G401 (cell line): ENCODE data around the gene CLCN1. TPM values are rescaled to one million over a fixed set of nuclear protein-coding genes. Genes with fewer than 3 reads are reported as not detected.

Experiments
- DNase-seq: peaks from one replicate; pipeline ENCODE4 v3.0.0-alpha.2; 2015; ENCODE audit warnings: low spot score
- in situ Hi-C: cut with HindIII; loops from 2 replicates; pipeline ENCODE4 v1.10.0; 2016; ENCODE audit warnings: low sequenced_read_pairs, mixed read lengths
- total RNA-seq: library from RNA; depleted of rRNA; stranded (reverse); fragments of >200 nt; shearing (Covaris generic); gene quantifications from 2 replicates; pipeline ENCODE4 v1.2.3, GENCODE V29; 2014

Gene CLCN1
- total RNA-seq, 1 experiment from 2014 or later = not detected

DNA sequence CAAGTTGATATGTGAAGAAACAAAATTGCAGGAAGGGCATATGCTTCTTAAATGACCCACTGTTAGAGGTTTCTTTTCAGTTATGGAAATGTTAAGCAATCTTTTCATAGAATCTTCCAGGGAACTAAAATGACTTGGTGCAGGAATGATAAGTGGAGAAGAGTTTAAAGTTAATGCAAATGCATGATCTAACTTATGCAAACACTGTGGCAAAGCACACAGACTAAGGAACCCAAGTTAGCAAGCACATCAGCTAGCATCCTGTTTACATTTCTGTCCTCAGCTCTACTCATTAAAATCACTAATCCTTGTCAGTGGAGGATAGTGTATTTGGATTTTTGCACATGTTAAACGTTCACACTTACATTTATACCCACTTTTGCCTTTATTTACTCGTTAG is 9.3 kb downstream of the CLCN1 start:
- DNase-seq = no peak
- in situ Hi-C loops = no loop called here

DNA sequence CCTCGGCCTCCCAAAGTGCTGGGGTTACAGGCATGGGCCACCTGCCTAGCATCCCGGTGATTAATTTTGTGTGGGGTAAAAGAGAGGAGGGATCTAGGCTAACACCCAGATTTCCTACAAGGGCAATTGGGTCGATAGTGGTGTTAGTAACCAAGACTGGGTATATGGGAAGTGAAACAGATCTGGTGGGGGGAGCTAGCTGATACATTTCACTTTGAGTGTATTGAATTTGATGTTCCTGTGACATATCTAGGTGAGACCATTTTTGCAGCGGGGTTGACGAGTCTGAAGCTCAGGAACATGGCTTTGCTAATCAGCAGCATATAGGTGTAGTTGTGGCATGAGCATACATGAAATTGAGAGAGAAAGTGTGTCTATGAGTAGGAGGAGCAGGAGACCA is 12.0 kb downstream of the CLCN1 start:
- DNase-seq = no peak
- in situ Hi-C loops = no loop called here

DNA sequence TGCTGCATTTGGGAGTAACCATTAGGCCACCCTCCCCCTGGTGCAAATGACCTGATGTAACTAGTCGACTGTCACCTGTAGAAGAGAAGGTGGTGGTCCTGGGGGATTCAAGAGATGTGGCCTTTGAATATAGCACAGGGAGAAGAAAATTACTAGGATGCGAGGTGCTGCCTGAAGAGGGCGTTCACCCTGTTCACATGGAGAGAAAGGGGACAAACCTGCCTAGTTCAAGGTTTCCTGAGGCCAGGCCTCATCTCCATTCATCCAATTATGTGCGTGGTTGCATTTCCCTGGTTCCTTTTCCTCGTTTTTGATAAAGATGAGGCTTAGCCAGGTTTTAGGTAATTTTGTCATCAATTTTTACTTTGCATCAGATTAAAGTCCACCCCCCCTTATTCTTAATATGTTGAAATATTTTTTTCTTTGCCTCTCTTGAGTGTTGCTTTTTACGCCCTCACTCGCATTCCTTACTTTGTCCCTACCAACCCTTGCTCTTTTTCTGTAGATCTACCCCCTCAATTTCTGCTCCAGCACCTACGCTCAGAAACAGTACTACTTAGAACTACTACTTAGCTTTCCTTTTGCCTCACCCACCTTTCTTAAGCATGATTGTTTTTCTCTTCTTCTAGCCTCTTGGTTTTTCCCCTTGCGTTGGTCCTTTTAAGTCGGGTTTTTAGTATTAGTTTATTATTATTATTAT is 13.7 kb downstream of the CLCN1 start:
- in situ Hi-C loops = no loop called here
- DNase-seq = no peak

DNA sequence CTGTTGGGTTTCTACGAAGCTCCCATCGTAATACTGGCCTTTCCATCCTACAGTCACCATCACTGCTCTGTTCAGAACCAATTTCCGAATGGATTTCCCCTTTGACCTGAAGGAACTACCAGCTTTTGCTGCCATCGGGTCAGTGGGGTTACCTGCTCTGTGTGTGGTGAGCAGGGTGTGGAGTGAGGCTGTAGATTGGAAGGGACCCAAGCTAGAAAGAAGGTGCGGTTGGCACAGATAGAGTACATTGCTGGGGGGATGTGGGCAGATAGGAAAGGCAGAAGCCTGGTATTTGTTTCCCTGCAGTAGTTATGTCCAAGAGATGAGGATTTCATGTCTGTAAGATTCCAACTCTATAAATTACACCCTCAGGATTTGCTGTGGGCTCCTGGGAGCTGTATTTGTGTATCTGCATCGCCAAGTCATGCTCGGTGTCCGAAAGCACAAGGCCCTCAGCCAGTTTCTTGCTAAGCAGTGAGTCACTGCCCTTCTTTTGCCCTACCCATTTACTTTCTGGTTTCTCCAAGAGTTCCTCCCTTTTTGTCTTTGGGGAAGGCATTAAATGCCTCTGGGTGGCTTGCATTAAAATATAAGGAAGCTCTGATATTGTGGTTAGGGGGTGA is 15.4 kb downstream of the CLCN1 start:
- no peak for DNase-seq
- in situ Hi-C loops = no loop called here

DNA sequence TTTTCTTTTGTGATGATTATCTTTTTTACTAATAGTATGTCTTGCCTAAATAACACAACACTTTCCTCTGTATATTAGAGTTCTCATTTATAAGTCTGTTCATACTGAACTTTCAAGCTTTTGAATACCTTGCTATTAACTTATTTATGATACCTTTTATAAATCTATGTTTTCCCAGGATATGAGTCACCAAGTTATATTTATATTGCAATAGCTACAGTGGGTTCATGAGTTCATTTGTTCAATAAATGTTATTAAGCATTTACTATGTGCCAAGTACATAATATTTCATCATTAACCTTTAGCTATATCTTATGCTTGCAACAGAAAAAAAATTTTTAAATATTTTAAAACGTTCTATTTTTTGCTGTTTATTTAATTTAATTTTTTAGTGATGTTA is 18.3 kb downstream of the CLCN1 start:
- DNase-seq = no peak
- in situ Hi-C loops = no loop called here

DNA sequence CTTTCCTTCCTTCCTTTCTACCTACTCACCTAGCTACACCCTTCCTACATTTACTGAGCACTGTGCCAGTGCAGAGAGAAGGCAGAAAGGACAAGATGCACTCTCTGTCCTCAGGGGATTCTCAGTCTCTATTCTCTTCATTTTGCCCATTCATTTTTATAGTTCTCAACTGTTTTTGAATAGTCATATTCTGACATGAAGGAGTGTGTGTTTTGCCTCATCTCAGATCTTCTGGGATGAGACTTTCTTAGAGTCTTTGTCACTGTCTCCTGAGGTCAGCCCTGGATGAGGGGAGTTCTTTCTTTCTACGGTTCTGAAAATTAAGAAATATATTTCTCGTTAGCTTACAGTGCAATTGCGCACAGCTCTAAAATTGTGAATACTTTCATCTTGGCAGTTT is 21.3 kb downstream of the CLCN1 start:
- in situ Hi-C loops = no loop called here
- DNase-seq = no peak

DNA sequence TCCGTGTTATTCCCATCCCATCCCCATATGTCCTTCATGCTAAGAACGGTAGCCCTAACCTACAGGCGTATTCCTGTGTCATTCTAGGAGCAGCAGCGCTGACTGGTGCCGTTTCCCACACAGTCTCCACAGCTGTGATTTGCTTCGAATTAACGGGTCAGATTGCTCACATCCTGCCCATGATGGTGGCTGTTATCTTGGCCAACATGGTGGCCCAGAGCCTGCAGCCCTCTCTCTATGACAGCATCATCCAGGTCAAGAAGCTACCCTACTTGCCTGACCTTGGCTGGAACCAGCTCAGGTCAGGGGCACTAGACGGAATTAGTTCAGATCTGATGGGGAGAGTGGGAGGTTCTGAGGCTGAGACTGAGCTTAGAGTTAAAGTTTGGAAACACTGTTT is 25.9 kb downstream of the CLCN1 start:
- in situ Hi-C loops = no loop called here
- no peak for DNase-seq

DNA sequence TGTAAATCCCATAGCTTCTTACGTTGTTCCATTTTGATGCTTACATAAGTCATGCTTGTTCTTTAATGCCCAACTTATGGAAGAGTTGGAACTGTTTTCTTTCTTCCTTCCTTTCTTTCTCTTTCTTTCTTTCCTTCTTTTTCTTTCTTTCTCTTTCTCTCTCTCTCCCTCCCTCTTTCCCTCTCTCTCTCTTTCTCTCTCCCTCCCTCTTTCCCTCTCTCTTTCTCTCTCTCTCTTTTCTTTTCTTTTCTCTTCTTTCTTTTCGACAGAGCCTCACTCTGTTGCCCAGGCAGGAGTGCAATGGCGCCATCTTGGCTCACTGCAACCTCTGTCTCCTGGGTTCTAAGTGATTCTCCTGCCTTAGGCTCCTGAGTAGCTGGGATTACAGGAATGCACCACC is 27.7 kb downstream of the CLCN1 start:
- in situ Hi-C loops = no loop called here
- DNase-seq = no peak

DNA sequence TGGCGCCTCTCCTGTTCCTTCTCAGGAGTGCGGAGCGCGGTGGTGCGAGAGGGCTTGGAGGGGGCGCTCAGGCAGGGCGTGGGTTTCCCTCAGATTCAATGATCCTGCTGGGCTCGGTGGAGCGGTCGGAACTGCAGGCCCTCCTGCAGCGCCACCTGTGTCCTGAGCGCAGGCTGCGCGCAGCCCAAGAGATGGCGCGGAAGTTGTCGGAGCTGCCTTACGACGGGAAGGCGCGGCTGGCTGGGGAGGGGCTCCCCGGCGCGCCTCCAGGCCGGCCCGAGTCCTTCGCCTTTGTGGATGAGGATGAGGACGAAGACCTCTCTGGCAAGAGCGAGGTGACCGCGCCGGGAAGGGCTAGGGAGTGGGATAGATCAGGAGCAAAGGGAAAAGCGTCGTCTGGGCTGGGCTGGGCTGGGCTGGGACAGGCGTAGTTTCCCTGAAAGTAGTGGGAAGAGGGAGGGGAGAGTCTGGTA is 29.6 kb downstream of the CLCN1 start:
- peak; percentile 29 for DNase-seq
- in situ Hi-C loops = no loop called here

DNA sequence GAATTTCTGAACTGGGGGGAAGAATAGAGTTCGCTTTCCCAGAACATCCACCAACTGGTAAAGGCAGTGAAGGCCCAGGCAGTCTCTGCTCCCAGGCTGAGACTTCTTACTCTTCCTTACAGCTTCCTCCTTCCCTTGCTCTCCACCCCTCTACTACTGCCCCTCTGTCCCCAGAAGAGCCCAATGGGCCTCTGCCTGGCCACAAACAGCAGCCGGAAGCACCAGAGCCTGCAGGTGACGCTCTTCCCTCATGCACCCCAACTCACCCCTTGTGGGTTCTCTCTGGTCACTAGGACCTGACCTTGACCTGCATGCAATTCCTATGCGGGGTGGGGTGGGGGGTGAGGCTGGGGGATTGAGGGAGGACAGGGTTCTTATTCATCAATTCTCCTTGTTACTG is 30.1 kb downstream of the CLCN1 start:
- in situ Hi-C loops = no loop called here
- DNase-seq = no peak

DNA sequence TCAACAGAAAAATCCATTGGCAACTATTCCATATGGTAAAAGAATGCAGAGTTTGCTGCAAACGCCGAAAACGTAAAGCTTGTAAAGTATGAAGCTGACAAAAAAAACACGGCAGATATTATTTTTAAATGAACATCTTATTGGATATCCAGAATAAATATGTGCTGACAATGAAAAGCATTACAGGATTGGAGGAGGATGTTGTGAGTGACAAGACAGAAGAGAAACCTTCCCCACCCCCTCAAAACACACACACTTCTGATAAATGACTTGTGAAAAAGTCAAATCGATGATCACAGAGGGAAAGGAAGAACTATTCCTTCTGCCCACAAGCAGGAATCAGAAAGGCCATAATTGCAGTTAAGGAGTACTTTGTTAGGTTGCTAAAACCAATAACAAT is 32.0 kb downstream of the CLCN1 start:
- in situ Hi-C loops = no loop called here
- DNase-seq = no peak

DNA sequence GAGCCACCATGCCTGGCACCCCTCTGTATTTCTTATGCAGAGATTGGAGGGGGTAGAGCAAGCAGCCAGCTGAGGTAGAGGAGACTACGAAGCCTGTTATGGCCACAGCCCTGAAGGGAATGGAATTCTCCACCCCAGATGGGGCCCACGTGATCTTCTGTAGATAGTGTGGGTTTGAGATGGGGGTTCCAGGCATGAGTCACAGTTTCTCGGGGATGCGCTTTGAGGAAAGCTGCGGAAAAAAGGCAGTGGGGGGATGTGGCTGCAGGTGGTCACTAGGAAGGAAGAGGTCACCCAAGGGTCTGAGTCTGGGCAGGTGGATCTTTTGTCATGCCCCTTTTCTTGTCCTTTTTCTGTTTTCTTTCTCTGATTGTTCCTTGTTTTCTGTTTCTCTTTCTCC is 35.1 kb downstream of the CLCN1 start:
- in situ Hi-C loops = no loop called here
- no peak for DNase-seq

DNA sequence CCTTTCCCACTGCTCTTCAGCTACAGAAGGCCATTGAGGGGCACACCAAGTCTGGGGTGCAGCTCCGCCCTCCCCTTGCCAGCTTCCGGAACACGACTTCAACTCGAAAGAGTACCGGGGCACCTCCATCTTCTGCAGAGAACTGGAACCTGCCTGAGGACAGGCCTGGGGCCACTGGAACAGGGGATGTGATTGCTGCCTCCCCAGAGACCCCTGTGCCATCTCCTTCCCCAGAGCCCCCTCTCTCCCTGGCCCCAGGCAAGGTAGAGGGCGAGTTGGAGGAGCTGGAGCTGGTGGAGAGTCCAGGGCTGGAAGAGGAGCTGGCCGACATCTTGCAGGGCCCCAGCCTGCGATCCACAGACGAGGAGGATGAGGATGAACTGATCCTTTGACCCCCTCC is 35.7 kb downstream of the CLCN1 start:
- no peak for DNase-seq
- in situ Hi-C loops = no loop called here

DNA sequence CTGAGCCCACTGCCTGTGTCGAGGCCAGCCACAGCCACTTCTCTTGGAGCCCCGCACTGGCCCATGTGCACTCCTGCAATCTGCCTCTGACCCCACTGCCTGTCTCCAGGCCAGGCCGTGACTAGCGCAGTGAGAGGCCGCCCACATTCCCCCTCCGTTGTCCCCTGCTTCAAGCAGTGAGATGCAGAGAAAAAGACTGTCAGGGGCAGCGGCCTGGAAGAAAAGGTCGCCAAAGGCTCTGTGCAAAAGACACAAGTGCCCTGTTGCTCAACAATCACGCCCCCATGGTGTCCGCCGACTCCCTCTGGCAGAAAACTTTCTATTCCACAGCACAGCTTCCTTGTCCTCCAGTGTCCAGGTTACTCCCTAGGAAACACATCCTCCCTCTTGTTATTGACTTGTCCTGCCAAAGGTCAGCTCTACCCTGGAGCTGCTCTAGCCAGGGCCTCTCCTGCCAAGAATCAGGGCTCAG is 36.7 kb downstream of the CLCN1 start:
- DNase-seq = no peak
- in situ Hi-C loops = no loop called here

DNA sequence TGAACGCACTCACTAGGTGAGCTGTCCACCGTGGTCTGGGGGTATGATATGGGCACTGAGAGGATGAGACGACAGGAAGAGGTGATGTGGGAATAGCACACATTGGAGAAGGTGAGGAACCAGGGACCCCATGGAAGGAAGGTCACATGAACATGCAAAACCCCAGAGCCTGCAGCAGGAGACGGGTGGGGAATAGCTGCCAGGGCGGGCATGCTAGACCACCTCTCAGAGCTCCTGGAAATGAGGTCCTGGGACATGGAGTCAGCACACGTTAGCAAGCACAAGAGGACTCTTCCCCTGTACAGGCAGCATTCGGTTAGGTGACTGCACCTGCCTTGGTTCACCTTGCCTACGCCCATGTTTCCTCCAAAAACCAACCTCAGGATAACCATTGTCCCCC is 38.5 kb downstream of the CLCN1 start:
- in situ Hi-C loops = no loop called here
- no peak for DNase-seq

DNA sequence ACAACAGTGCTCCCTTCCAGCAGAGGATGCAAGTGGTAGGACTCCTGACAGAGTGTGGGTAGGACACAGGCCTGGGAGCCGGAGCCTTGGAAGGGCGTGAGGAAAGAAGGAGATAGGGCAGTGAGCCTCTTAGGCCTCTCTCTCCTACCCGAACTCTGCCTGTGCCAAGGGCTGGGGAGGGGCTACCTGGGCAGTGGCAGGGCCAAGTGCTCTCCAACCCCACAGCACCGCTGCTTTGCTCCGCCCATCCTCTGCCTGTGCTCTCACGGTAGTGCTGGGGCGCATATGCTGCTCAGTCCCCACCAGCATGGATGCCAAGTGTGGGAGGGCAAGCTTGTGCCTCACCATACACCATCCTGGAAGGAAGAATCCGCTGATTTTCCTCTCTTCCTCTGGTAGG is 39.1 kb downstream of the CLCN1 start:
- in situ Hi-C loops = no loop called here
- no peak for DNase-seq

DNA sequence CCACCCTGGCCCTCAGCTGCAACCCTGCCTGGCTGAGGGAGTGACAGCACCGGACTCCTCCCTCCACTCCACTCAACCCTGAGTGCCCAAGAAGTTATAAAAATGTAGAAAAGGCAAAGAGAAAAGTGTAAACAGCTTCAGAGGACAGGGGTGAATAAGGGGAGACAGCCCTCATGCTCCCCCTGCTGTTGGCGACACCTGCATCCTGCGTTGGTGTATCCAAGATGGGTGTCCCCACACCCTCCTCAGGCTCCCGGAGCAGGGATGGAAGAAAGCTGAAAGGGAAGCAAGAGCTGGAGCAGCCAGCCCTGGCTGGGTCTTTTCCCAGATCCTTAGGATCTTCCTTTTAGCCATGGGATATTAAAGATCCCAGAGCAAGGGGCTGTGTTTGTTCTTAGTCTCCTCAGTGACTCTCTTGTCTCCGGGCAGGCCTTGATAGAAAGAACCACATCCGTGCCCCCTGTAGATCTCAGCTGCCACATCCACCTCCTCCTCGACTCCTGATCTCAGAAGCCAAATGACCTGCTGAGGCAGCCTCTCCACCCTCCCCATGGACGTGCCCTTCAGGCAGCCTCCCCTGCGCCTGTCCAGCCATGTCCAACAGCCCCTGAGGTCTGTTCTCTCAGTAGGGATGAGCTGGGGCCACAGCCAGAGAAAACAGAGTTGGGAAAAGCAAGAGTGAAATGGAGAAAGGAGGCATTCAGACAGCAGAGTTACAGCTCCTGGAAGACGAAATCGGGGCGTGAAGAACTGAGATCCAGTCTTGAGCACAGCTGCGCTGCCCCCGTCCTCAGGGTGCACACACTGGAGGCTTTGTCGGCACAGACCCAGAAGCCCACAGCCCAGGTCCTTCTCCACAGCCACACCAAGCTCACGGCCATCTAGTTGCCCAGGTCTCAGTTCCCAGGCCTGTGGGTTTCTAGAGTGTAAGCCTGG is 39.8 kb downstream of the CLCN1 start:
- no peak for DNase-seq
- in situ Hi-C loops = no loop called here

DNA sequence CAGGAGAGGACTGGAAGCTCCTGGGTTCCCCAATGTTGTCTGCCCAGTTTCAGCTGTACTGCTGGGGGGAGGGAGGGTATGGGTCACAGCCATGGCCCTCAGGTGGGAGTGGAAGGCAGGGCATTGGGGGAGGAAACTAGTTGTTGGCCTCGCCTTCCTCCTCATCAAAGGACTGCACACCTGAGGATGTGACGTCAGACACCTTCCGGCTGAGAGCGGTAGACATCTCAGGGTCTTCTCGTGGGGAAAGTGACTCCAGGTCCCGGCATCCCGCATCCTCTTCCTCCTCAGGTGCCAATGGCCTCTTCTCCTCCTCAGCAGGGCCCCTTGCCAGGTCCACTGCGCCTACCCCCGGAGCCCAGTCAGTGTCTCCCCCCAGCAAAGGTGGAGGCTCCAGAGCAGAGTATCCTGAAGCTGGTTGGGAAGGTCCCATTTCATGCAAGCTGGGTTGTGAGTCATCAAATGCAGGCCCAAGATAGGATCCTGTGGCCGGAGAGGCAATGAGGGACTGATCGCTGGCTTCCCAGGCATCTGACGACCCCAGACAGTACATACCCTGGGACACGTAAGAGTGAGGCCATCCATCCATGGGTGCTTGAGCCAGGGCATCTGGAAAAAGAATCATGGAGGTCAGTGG is 40.6 kb downstream of the CLCN1 start:
- in situ Hi-C loops = no loop called here
- DNase-seq = no peak

DNA sequence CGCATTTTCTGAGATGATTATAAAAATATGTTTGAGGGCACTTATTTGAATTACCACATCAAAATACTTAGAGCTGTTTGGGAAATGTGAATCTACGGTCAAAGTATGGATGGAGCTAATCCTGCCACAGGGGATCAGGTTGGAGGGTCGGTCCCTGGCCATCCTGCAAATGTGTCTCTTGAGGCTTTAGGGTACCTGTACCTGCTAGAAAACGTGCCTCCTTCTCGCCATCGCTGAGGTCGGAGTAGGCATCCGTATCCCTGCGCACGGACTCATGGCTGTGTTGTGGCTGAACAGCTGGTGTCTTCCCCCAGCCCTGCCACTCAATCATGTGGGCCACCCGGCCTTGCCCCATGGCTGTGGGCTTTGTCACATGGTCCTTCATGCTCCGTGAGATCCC is 42.7 kb downstream of the CLCN1 start:
- in situ Hi-C loops = no loop called here
- no peak for DNase-seq
